GM21526 (cell line): ENCODE data around the gene FAM13C.

Source experiments
- ATAC-seq: cut with Tn5 transposase; IDR thresholded peaks from one replicate; pipeline ENCODE4 v1.9.1; 2021; ENCODE audit warnings: moderate library complexity; ENCODE audit not compliant: unreplicated experiment, low FRiP score

FAM13C gene

GRCh38 chr10:59283456-59284091 lies 78.8 kb downstream of the FAM13C start:
- ATAC-seq = no peak

DNA sequence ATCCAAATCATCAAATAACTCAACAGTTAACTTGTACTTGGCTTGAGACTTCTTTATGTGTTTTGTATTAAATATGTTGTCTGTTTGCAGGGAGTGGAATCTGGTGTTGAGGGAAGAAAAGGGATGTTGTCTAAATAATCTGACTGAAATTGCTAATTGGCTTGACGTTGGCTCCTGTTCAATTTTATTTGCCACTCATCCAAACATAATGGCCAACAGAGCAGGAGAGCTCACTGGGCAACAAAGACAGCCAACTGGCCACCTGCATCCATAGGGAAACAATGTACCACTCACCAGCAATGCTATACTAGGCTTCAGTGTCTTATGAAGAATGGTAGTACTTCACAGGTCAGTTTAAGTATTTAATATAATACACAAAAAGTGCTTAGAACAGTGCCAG lies 80.5 kb downstream of the FAM13C start:
- ATAC-seq = no peak

DNA sequence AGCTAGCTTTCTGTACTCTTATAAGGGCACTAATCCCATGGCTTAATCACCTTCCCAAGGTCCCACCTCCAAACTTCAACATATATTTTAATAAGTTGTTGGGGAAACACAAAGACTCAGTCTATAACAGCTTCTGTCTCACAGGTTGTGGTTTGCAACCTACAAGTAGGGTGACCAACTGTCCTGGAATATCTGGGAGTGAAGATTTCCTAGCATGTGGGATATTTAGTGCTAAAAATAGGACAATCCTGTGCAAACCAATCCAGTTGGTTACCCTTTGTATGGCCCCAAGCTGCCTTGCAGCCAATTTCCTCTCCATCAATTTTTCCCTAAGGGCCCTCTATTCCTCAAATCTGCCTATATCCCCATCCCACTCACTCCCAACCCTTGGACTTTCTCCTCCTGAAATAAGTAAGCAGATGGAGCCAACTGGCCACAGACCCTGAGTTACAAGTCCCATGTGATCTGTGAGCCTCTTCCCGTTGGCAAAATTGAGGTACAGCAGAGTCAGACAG lies 82.3 kb downstream of the FAM13C start:
- ATAC-seq = no peak

DNA sequence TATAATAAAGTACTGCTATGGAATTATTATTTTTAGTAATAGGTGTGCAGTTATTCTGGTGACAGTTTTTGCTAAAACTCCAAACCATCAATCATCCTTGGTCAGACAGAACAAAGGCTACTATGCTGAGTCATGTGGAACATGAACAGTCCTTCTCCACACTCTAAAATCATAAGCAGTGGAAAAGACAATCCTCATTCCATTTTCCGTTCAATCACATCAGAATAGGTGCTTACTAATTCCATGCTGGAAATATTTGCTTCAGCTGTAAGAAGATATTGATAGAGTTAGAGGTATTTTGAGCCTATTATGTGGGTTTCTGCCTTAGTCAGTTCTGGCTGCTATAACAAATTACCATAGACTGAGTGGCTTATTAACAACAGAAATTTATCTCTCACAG lies 82.9 kb downstream of the FAM13C start:
- ATAC-seq = no peak

GRCh38 chr10:59276919-59277318 lies 85.4 kb downstream of the FAM13C start:
- ATAC-seq = no peak

- no peak for ATAC-seq
These were observed 86.2 kb downstream of the FAM13C start for GRCh38 chr10:59276133-59276532.

GRCh38 chr10:59273445-59273844 lies 88.9 kb downstream of the FAM13C start:
- no peak for ATAC-seq

DNA sequence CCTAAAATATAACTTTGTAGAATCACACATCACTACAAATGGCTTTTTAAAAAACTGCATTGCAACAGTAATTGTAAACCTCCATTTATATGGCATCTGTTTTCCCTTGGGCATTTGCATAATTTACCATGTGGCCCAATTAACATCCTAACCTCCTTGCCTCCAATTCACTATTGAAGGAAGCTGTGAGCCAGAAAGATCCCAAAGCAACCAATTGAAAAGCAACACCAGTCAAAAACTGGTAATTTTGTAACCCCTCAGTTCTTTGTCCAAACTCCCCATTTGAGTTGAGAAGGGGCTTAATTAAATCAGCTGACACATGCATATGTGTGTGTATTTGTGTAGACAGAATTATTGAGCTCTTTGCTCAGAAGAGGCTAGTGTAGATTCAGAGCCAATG lies 90.3 kb downstream of the FAM13C start:
- no peak for ATAC-seq

- ATAC-seq = no peak
These were observed 91.2 kb downstream of the FAM13C start for GRCh38 chr10:59271160-59271559.

GRCh38 chr10:59270492-59270891 lies 91.9 kb downstream of the FAM13C start:
- ATAC-seq = no peak

- ATAC-seq = no peak
These were observed 92.7 kb downstream of the FAM13C start for GRCh38 chr10:59269651-59270050.

- no peak for ATAC-seq
These were observed 93.9 kb downstream of the FAM13C start for GRCh38 chr10:59268460-59268859.

DNA sequence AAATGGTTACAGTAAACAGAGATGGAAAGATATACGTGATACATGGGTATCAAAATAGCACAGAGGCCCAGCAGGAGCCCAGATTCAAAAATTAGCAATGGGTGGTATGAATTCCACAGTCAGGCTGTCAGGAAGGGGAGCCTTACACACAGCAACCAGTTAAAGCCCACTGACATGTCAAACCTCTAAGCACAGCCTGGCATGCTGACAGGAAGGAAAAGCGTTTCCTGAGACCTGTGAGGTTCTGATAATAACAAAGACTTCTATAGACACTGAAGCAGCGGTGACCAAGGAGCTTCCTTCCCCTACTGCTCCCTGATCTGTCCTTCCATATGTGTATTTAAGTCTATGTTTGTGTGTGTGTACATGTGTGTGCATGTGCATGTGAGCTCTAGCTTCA lies 96.0 kb downstream of the FAM13C start:
- ATAC-seq = no peak

GRCh38 chr10:59265141-59265540 lies 97.2 kb downstream of the FAM13C start:
- no peak for ATAC-seq

- no peak for ATAC-seq
These were observed 103.5 kb downstream of the FAM13C start for GRCh38 chr10:59258890-59259289.

DNA sequence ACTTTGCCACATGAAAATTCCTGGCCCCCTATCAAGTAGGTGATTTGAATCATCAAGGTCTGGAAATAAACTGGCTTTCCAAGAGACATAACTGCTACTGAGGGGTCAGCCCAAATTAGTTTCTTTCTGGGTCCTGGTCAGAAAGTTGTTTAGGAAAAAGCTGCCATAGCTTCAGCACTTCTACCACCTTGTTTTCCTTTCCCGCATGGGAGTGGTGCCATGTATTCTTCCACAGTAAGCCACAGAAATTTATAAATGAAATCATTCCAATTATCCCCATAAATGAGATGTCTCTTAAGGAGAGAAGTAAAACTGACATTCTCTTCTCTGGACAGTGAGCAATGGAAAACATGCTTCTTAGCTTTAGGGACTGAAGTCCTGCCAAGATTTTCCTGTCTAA lies 105.1 kb downstream of the FAM13C start:
- ATAC-seq = no peak

DNA sequence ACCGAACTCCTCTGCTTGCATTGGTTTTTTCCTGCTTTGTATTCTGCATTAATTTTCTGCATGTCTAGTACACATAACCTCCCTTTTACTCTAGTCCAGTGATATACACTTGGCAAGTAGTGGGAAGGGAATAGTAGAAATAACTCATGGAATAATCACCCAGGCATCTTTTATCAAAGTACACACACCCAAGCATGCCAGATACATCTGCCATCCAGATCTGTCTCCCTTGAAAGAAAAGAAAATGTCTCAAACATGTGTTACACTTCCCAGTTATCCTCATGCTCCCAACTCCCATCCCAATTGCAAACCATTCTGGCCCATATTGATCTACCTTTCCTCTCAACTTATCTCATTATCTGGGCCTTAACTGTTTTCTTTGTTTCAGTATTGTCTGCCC lies 106.9 kb downstream of the FAM13C start:
- ATAC-seq = no peak

- no peak for ATAC-seq
These were observed 109.9 kb downstream of the FAM13C start for GRCh38 chr10:59252491-59252890.

DNA sequence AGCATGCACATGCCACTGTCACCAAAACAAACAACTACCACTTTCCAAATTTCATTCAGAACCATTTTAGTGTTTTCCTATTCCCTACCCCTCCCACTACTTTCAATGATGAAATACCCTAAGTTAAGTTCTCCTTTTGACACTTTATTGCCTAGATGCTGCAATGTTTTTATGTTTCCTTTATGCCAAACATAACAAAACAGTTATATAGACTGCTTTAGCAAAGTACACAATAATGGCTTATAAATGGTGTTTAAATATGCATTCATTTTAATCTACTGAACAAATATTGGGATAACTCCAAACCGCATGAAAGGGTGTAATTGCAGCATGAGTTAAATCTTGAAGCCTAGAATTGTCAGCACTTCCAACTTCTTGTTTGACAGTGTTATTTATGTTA lies 116.7 kb downstream of the FAM13C start:
- ATAC-seq = no peak

DNA sequence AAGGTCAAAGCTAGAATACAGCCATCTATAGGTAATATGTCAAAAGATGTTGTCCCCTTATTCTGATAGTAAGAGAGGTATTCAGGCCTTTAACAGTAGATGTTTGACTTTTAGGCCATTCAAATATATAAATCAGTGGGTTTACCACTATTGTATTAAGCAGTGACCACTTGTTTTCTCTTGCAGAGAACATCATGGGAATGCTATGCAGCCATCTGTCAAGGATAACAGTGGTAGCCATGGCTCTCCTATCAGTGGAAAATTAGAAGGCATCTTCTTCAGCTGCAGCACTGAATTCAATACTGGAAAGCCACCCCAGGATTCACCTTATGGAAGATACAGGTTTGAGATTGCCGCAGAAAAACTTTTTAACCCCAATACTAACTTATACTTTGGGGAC lies 117.5 kb downstream of the FAM13C start:
- ATAC-seq = no peak

- ATAC-seq = no peak
These were observed 118.6 kb downstream of the FAM13C start for GRCh38 chr10:59243611-59244195.

DNA sequence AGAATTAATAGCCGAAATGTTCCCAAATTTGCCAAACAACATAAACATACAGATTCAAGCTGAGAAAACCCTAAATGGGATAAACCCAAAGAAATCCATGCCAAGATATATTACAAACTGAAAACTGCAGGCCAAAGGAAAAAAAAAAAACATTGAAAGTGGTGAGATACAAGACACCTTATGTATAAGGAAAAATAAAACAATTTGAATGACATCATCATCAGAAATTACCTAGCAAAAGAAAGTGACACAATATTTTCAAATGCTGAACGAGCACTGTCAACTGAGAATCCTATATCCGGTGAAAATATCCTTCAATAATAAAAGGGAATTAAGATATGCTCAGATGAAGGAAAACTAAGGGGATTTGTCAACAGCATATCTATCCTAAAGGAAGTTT lies 119.4 kb downstream of the FAM13C start:
- no peak for ATAC-seq
